K562 (cell line): ENCODE measurements around the gene MBD3L4. TPM values are rescaled to one million over a fixed set of nuclear protein-coding genes. Genes with fewer than 3 reads are reported as not detected.

Experiments used
- ATAC-seq: fragments of 200-7000 bp; cut with Tn5 transposase; 3 replicates; pipeline ENCODE4 v1.9.1; 2020; ENCODE audit warnings: moderate library complexity
- BruUV-seq: library from RNA; stranded (reverse); fragments of 400-500 nt; replicated peaks from 2 replicates; lab custom pipeline; 2021; lab: Mats Ljungman, UMichigan
- CTCF ChIA-PET: fragments of 300-600 bp; formaldehyde crosslinking; extraction: SDS; loops from one replicate; lab custom pipeline; 2021; ENCODE audit warnings: low intra/inter-chr PET ratio; lab: Yijun Ruan, JAX
- POLR2A ChIA-PET: fragments of 300-600, 350-650 bp; sonication (Branson Sonifier 250); formaldehyde crosslinking; extraction: SDS; loops from one replicate; lab custom pipeline; 2021; ENCODE audit warnings: antibody characterized with exemption, inconsistent platforms; lab: Yijun Ruan, JAX
- DNase-seq, 4 experiments: peaks; one replicate each; pipeline versions ENCODE4 v3.0.0 to v3.0.0-alpha.2; 2011 to 2018; ENCODE audit warnings: low spot score in 3 of 4, mixed read lengths in 3 of 4; ENCODE audit errors: extremely low read depth in 1 of 4
- FAIRE-seq: peaks from 2 replicates; lab custom pipeline; 2011; peaks lifted over from hg19 to GRCh38; lab: Jason Lieb, UNC
- H2AFZ ChIP-seq: 2 replicates; pipeline ENCODE4 v1.6.0; 2011; ENCODE audit warnings: low read depth, low read length, control low read depth, inconsistent platforms
- H3K27ac ChIP-seq: fragments of 200-600 bp; 3 replicates; pipeline ENCODE4 v1.8.0; 2011; ENCODE audit warnings: low read depth, mild to moderate bottlenecking, control low read depth, inconsistent platforms, low read length, moderate library complexity, mixed read lengths; ENCODE audit errors: extremely low read depth
- H3K27me3 ChIP-seq, 2 experiments: fragments of 300-600 bp in 1 of 2; 2 replicates in 1 of 2; 3 replicates in 1 of 2; pipeline versions ENCODE4 v1.6.0 to v1.8.0; 2011; ENCODE audit warnings: inconsistent platforms in 2 of 2, low read length in 2 of 2, mild to moderate bottlenecking in 1 of 2, mixed read lengths in 1 of 2, moderate library complexity in 1 of 2; ENCODE audit not compliant: control insufficient read depth in 2 of 2, insufficient read depth in 2 of 2
- H3K36me3 ChIP-seq: fragments of 300-600 bp; 3 replicates; pipeline ENCODE4 v1.8.0; 2011; ENCODE audit warnings: mild to moderate bottlenecking, low read length, inconsistent platforms; ENCODE audit not compliant: control insufficient read depth, insufficient read depth
- H3K4me1 ChIP-seq, 2 experiments: fragments of 200-600 bp in 1 of 2; replicated peaks in 1 of 2; 2 replicates in 1 of 2; 3 replicates in 1 of 2; pipeline versions ENCODE4 v1.5.1 to v1.8.0; 2011; ENCODE audit warnings: inconsistent platforms in 2 of 2, low read length in 2 of 2, mild to moderate bottlenecking in 1 of 2, mixed read lengths in 1 of 2, moderate library complexity in 1 of 2; ENCODE audit not compliant: control insufficient read depth in 2 of 2, insufficient read depth in 2 of 2
- H3K4me2 ChIP-seq: 2 replicates; pipeline ENCODE4 v1.6.1; 2011; ENCODE audit warnings: low read length, control low read depth, inconsistent platforms, mixed read lengths; ENCODE audit not compliant: insufficient read depth
- H3K4me3 ChIP-seq: fragments of 200-600 bp; sonication (generic), shearing (Covaris generic); 2 replicates; pipeline ENCODE4 v1.5.1; 2016; ENCODE audit warnings: control low read depth, inconsistent platforms
- H3K79me2 ChIP-seq: fragments of 200-600 bp; 3 replicates; pipeline ENCODE4 v1.8.0; 2011; ENCODE audit warnings: low read length, inconsistent platforms; ENCODE audit not compliant: control insufficient read depth, insufficient read depth
- H3K9ac ChIP-seq, 2 experiments: 2 replicates each; pipeline versions ENCODE4 v1.6.0 to v1.6.1; 2011; ENCODE audit warnings: low read depth in 2 of 2, low read length in 2 of 2, control low read depth in 1 of 2, inconsistent platforms in 1 of 2, mild to moderate bottlenecking in 1 of 2, mixed read lengths in 1 of 2; ENCODE audit not compliant: insufficient read depth in 1 of 2
- H3K9me1 ChIP-seq: one replicate; pipeline ENCODE4 v1.6.0; 2011; ENCODE audit warnings: inconsistent platforms, mild to moderate bottlenecking, low read length, moderate library complexity; ENCODE audit not compliant: control insufficient read depth, insufficient read depth
- H3K9me3 ChIP-seq: replicated peaks from 2 replicates; pipeline ENCODE4 v1.5.1; 2011; ENCODE audit warnings: low read depth, low read length, inconsistent platforms; ENCODE audit not compliant: control insufficient read depth, insufficient read depth
- H4K20me1 ChIP-seq: replicated peaks from 2 replicates; pipeline ENCODE4 v1.6.1; 2011; ENCODE audit warnings: low read length, inconsistent platforms, mixed read lengths; ENCODE audit not compliant: control insufficient read depth, insufficient read depth
- ELF1 ChIP-seq: fragments of 200-800 bp; sonication (Bioruptor generic); IDR thresholded peaks from 2 replicates; pipeline ENCODE4 v1.6.1; 2016; ENCODE audit warnings: missing genetic modification characterization, missing compliant biosample characterization
- ELK3 ChIP-seq: fragments of 450-650 bp; formaldehyde crosslinking; IDR thresholded peaks from 2 replicates; pipeline ENCODE4 v1.4.0; 2020; ENCODE audit warnings: mild to moderate bottlenecking
- FOXJ3 ChIP-seq: sonication (generic); formaldehyde crosslinking; IDR thresholded peaks from 2 replicates; pipeline ENCODE4 v1.4.0; 2020; ENCODE audit warnings: mild to moderate bottlenecking, missing genetic modification reagents
- ILF3 ChIP-seq: fragments of 450-650 bp; IDR thresholded peaks from 2 replicates; pipeline ENCODE4 v1.6.1; 2018; ENCODE audit warnings: antibody characterized with exemption, mild to moderate bottlenecking, moderate library complexity, borderline replicate concordance
- MECOM ChIP-seq: fragments of 250-450 bp; sonication (Bioruptor Pico); IDR thresholded peaks from 2 replicates; pipeline ENCODE4 v1.8.0; 2022; ENCODE audit warnings: inconsistent platforms
- MYNN ChIP-seq, 2 experiments: sonication (generic); formaldehyde crosslinking in 1 of 2; IDR thresholded peaks; 2 replicates each; pipeline versions ENCODE4 v1.5.0 to v1.6.1; 2016 to 2020; ENCODE audit warnings: antibody characterized with exemption in 1 of 2, missing genetic modification reagents in 1 of 2
- SRSF9 ChIP-seq: fragments of 200-400 bp; formaldehyde crosslinking; IDR thresholded peaks from 2 replicates; pipeline ENCODE4 v1.6.1; 2017; ENCODE audit warnings: low read depth, low read length, borderline replicate concordance
- TCF7 ChIP-seq: sonication (generic); IDR thresholded peaks from 2 replicates; pipeline ENCODE4 v1.6.1; 2016; ENCODE audit warnings: antibody characterized with exemption, borderline replicate concordance
- WGBS: fragments of 100-300 bp; shearing (Covaris generic); methylation state at CpG from one replicate; pipeline ENCODE4 v1.1.6; 2016; ENCODE audit warnings: low coverage, mixed read lengths; ENCODE audit not compliant: insufficient coverage; ENCODE audit errors: missing lambda C conversion rate; 5-methylcytosine and 5-hydroxymethylcytosine counted together
- in situ Hi-C: fragments of 300-500 bp; cut with MboI; formaldehyde crosslinking; loops from 4 replicates; pipeline ENCODE4 v1.15.0; 2018; ENCODE audit warnings: inconsistent platforms, mixed read lengths
- intact Hi-C: fragments of 100-400 bp; cut with micrococcal nuclease; formaldehyde crosslinking; loops from 2 replicates; pipeline ENCODE4 v1.14.2; 2022
- polyA plus RNA-seq, 8 experiments: library from polyadenylated mRNA; depleted of rRNA in 4 of 8; stranded (reverse) in 5 of 8; unstranded in 3 of 8; fragments of >200 nt; fragmentation: Nextera tagmentation in 2 of 8; fragmentation: Illumina TruSeq in 1 of 8; extraction: Ambion mirVana in 2 of 8; extraction: Trizol in 1 of 8; gene quantifications; 2 replicates each; pipeline versions ENCODE4 v1.2.1 to v1.2.3, GENCODE V29; 2011 to 2014; ENCODE audit warnings: inconsistent platforms in 1 of 8, missing spikeins in 1 of 8
- total RNA-seq, 7 experiments: library from RNA; depleted of rRNA in 6 of 7; stranded (reverse); fragments of >200 nt in 6 of 7; fragmentation: Illumina TruSeq in 2 of 7; extraction: Trizol in 2 of 7; gene quantifications; 2 replicates each; pipeline versions ENCODE4 v1.2.1 to v1.2.3, GENCODE V29; 2011 to 2021; ENCODE audit warnings: low replicate concordance in 1 of 7
- TF ChIP-seq, protein P1 (sequence below): sonication (generic); IDR thresholded peaks from 2 replicates; pipeline ENCODE4 v1.6.1; 2016
- TF ChIP-seq, protein P2 (sequence below): sonication (generic); formaldehyde crosslinking; IDR thresholded peaks from 2 replicates; pipeline ENCODE4 v1.8.1; 2023; ENCODE audit warnings: mild to moderate bottlenecking, missing genetic modification reagents, moderate library complexity
- TF ChIP-seq, protein P3 (sequence below): sonication (generic); formaldehyde crosslinking; IDR thresholded peaks from 2 replicates; pipeline ENCODE4 v1.8.0; 2022; ENCODE audit warnings: mild to moderate bottlenecking, missing genetic modification reagents

Gene MBD3L4
- total and polyA plus RNA-seq, 9 of the 15 experiments (the other 6 are each of a cell fraction or from before 2014, with no cell fraction given): not detected

GRCh38 chr19:7068599-7068998 lies 28.6 kb upstream of the MBD3L4 start (continued):
- TF ChIP-seq, protein P1, sequence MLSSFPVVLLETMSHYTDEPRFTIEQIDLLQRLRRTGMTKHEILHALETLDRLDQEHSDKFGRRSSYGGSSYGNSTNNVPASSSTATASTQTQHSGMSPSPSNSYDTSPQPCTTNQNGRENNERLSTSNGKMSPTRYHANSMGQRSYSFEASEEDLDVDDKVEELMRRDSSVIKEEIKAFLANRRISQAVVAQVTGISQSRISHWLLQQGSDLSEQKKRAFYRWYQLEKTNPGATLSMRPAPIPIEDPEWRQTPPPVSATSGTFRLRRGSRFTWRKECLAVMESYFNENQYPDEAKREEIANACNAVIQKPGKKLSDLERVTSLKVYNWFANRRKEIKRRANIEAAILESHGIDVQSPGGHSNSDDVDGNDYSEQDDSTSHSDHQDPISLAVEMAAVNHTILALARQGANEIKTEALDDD: no peak
- TF ChIP-seq TCF7 (no peak), SRSF9 (no peak), ILF3 (no peak), MYNN (IDR thresholded peaks at IDR 0.05) (no peak), MYNN (CRISPR knock-in tag; IDR thresholded peaks at IDR 0.05) (no peak), FOXJ3 (CRISPR knock-in tag) (no peak)
- TF ChIP-seq, protein P2, sequence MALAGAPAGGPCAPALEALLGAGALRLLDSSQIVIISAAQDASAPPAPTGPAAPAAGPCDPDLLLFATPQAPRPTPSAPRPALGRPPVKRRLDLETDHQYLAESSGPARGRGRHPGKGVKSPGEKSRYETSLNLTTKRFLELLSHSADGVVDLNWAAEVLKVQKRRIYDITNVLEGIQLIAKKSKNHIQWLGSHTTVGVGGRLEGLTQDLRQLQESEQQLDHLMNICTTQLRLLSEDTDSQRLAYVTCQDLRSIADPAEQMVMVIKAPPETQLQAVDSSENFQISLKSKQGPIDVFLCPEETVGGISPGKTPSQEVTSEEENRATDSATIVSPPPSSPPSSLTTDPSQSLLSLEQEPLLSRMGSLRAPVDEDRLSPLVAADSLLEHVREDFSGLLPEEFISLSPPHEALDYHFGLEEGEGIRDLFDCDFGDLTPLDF (CRISPR knock-in tag): no peak

- Histone ChIP-seq H3K9me1 (no peaks in the 10 kb centered on the region), H3K9me3 (no peaks in the 10 kb centered on the region), H3K4me2 (no peak overlapping the region), H3K36me3 (peaks cover 19% of the 10 kb centered on the region), H3K4me1 (peaks cover 3 to 8% of the 10 kb centered on the region in 2 experiments; a peak in 2 of 5 replicates), H4K20me1 (no peaks in the 10 kb centered on the region), H3K9ac (no peak overlapping the region), H3K4me3 (no peak overlapping the region), H3K79me2 (peaks cover 13% of the 10 kb centered on the region), H2AFZ (no peak overlapping the region)
- WGBS: 41% methylated on average over 2 of the region's 2 CpGs
- in situ Hi-C loops (loop anchor here (5.0 kb wide), 1 partner anchor 40 kb away; no protein-coding TSS in a partner anchor), intact Hi-C loops (no loop called here)
- no peak for FAIRE-seq
- no peak for ATAC-seq
- CTCF ChIA-PET: no interaction called here
- no TSS peak for BruUV-seq
- TF ChIP-seq ELK3 (CRISPR knock-in tag) (no peak), ELF1 (tag) (no peak), MECOM (CRISPR knock-in tag) (no peak)
- TF ChIP-seq, protein P3, sequence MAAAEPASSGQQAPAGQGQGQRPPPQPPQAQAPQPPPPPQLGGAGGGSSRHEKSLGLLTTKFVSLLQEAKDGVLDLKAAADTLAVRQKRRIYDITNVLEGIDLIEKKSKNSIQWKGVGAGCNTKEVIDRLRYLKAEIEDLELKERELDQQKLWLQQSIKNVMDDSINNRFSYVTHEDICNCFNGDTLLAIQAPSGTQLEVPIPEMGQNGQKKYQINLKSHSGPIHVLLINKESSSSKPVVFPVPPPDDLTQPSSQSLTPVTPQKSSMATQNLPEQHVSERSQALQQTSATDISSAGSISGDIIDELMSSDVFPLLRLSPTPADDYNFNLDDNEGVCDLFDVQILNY: no peak
- TF ChIP-seq, all 486 proteins: peak for 0
- DNase-seq: no peak
- Histone ChIP-seq H3K27ac (no peak overlapping the region), H3K27me3 (no peaks in the 10 kb centered on the region)
- POLR2A ChIA-PET: no interaction called here
These were observed 27.7 kb upstream of the MBD3L4 start for GRCh38 chr19:7067716-7068115.
